ENCODE results near the gene RASSF6.
"Not testable (repeated sequence)": the region's sequence is repeated elsewhere in the genome, so short reads cannot be mapped to it uniquely, and the experiment has no call there.

The RASSF6 gene

GRCh38 chr4:73600954-73601353 lies 19.3 kb downstream of the RASSF6 start:
- Histone ChIP-seq H3K4me3 (ENCODE audit: low read depth, low read length) (no peak overlapping the region), H3K4me2 (ENCODE audit: low read length) (no peak overlapping the region), H3K27ac (no peak overlapping the region), H3K79me2 (no peaks in the 10 kb centered on the region), H3K9ac (no peak overlapping the region), H3K36me3 (ENCODE audit: control insufficient read depth, insufficient read depth, low read length) (no peaks in the 10 kb centered on the region), H3K9me3 (ENCODE audit: control insufficient read depth, low read length) (no peaks in the 10 kb centered on the region), H2AFZ (no peak overlapping the region), H3K27me3 (ENCODE audit: control insufficient read depth, insufficient read depth, low read length) (no peaks in the 10 kb centered on the region), H3K4me1 (no peaks in the 10 kb centered on the region)
- TF ChIP-seq, protein P1, sequence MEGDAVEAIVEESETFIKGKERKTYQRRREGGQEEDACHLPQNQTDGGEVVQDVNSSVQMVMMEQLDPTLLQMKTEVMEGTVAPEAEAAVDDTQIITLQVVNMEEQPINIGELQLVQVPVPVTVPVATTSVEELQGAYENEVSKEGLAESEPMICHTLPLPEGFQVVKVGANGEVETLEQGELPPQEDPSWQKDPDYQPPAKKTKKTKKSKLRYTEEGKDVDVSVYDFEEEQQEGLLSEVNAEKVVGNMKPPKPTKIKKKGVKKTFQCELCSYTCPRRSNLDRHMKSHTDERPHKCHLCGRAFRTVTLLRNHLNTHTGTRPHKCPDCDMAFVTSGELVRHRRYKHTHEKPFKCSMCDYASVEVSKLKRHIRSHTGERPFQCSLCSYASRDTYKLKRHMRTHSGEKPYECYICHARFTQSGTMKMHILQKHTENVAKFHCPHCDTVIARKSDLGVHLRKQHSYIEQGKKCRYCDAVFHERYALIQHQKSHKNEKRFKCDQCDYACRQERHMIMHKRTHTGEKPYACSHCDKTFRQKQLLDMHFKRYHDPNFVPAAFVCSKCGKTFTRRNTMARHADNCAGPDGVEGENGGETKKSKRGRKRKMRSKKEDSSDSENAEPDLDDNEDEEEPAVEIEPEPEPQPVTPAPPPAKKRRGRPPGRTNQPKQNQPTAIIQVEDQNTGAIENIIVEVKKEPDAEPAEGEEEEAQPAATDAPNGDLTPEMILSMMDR (IDR thresholded peaks at IDR 0.05): no peak

- TF ChIP-seq, protein P1 (IDR thresholded peaks at IDR 0.05): no peak
These were observed 21.1 kb downstream of the RASSF6 start for GRCh38 chr4:73599182-73599581.

GRCh38 chr4:73597594-73597993 lies 22.6 kb downstream of the RASSF6 start:
- TF ChIP-seq, protein P1 (IDR thresholded peaks at IDR 0.05): no peak
- no peaks in the 10 kb centered on the region for H3K9me3 ChIP-seq (ENCODE audit: control insufficient read depth, low read length)
- H3K27ac ChIP-seq: no peak overlapping the region
- no peaks in the 10 kb centered on the region for H3K36me3 ChIP-seq (ENCODE audit: control insufficient read depth, insufficient read depth, low read length)
- no peak overlapping the region for H2AFZ ChIP-seq
- no peak overlapping the region for H3K9ac ChIP-seq
- H3K4me2 ChIP-seq (ENCODE audit: low read length): no peak overlapping the region
- H3K4me1 ChIP-seq: no peaks in the 10 kb centered on the region
- no peak overlapping the region for H3K4me3 ChIP-seq (ENCODE audit: low read depth, low read length)
- no peaks in the 10 kb centered on the region for H3K27me3 ChIP-seq (ENCODE audit: control insufficient read depth, insufficient read depth, low read length)
- H3K79me2 ChIP-seq: no peaks in the 10 kb centered on the region

More at GRCh38 chr4:73599182-73599581, 21.1 kb downstream of the RASSF6 start:
- Histone ChIP-seq H3K9me3 (ENCODE audit: control insufficient read depth, low read length) (no peaks in the 10 kb centered on the region), H3K9ac (no peak overlapping the region), H3K27ac (no peak overlapping the region), H3K27me3 (ENCODE audit: control insufficient read depth, insufficient read depth, low read length) (no peaks in the 10 kb centered on the region), H3K4me1 (no peaks in the 10 kb centered on the region), H3K4me3 (ENCODE audit: low read depth, low read length) (no peak overlapping the region), H2AFZ (no peak overlapping the region), H3K79me2 (no peaks in the 10 kb centered on the region), H3K36me3 (ENCODE audit: control insufficient read depth, insufficient read depth, low read length) (no peaks in the 10 kb centered on the region), H3K4me2 (ENCODE audit: low read length) (no peak overlapping the region)

DNA sequence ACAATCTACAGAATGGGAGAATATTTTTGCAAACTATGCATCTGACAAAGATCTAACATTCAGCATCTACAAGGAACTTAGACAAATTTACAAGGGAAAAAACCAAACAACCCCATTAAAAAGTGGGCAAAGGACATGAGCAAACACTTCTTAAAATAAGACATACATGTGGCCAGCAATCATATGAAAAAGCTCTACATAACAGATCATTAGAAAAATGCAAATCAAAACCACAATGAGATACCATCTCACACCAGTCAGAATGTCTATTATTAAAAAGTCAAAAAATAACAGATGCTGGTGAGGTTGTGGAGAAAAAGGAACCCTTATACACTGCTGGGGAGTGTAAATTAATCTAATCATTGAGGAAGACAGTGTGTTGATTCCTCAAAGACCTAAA lies 23.1 kb downstream of the RASSF6 start:
- H3K4me1 ChIP-seq; H3K79me2 ChIP-seq; H3K4me3 ChIP-seq (ENCODE audit: low read depth, low read length); H3K4me2 ChIP-seq (ENCODE audit: low read length); H3K9ac ChIP-seq; H2AFZ ChIP-seq; H3K27me3 ChIP-seq (ENCODE audit: control insufficient read depth, insufficient read depth, low read length); H3K9me3 ChIP-seq (ENCODE audit: control insufficient read depth, low read length); H3K36me3 ChIP-seq (ENCODE audit: control insufficient read depth, insufficient read depth, low read length); H3K27ac ChIP-seq: not testable (repeated sequence)

DNA sequence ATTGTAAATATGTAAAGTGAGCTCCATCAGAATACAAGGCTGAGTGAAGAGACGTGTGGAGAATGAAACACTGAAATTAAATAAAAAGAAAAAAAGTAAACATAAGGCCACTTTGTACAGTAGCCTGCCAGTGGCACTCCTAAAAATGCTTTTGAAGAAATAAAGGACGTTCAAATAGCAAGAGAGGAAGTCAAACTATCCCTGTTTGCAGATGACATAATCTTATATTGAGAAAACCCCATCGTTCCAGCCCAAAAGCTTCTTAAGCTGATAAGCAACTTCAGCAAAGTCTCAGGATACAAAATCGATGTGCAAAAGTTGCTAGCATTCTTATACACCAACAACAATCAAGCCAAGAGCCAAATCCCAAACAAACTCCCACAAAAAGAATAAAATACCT lies 24.2 kb downstream of the RASSF6 start:
- Histone ChIP-seq H3K4me2 (ENCODE audit: low read length) (no peak overlapping the region), H3K27ac (no peak overlapping the region)
- TF ChIP-seq, protein P1 (IDR thresholded peaks at IDR 0.05): no peak

More for the DNA sequence above, 24.2 kb downstream of the RASSF6 start:
- no peaks in the 10 kb centered on the region for H3K27me3 ChIP-seq (ENCODE audit: control insufficient read depth, insufficient read depth, low read length)
- no peak overlapping the region for H2AFZ ChIP-seq
- H3K4me1 ChIP-seq: no peaks in the 10 kb centered on the region
- no peaks in the 10 kb centered on the region for H3K79me2 ChIP-seq
- H3K4me3 ChIP-seq (ENCODE audit: low read depth, low read length): no peak overlapping the region
- H3K9ac ChIP-seq: no peak overlapping the region
- no peaks in the 10 kb centered on the region for H3K9me3 ChIP-seq (ENCODE audit: control insufficient read depth, low read length)
- H3K36me3 ChIP-seq (ENCODE audit: control insufficient read depth, insufficient read depth, low read length): no peaks in the 10 kb centered on the region

All from parathyroid adenoma (tissue), 2 donors.